ENCODE measurements around the gene STK40. TPM values are rescaled to one million over a fixed set of nuclear protein-coding genes. Genes with fewer than 3 reads are reported as not detected.
A peak's percentile ranks its signal among the peaks of the same experiment; 100 is the strongest.

STK40 gene
- total RNA-seq, 1 experiment from 2014 or later: 21.4 TPM

GRCh38 chr1:36398370-36398977 is 12.8 kb upstream of the STK40 start:
- DNase-seq (ENCODE audit: low read depth): no peak

GRCh38 chr1:36397378-36398230 is 11.9 kb upstream of the STK40 start, which contains the start of gene LSM10:
Gene LSM10, minus strand, starts transcription at chr1:36397908. Its CDS starts 3,779 bp downstream, at chr1:36394129.
- DNase-seq (ENCODE audit: low read depth): peak; percentile 95

GRCh38 chr1:36397083-36397377 is 11.3 kb upstream of the STK40 start:
- DNase-seq (ENCODE audit: low read depth): no peak

GRCh38 chr1:36396359-36396758 is 10.6 kb upstream of the STK40 start:
- no peak for DNase-seq (ENCODE audit: low read depth)

GRCh38 chr1:36393686-36394085 is 8.0 kb upstream of the STK40 start:
- no peak for DNase-seq (ENCODE audit: low read depth)

GRCh38 chr1:36392836-36393235 is 7.1 kb upstream of the STK40 start:
- DNase-seq (ENCODE audit: low read depth): no peak

- no peak for DNase-seq (ENCODE audit: low read depth)
Measured at GRCh38 chr1:36391271-36391670, 5.5 kb upstream of the STK40 start.

GRCh38 chr1:36390411-36390810 is 4.7 kb upstream of the STK40 start:
- DNase-seq (ENCODE audit: low read depth): no peak

GRCh38 chr1:36389999-36390398 is 4.3 kb upstream of the STK40 start:
- DNase-seq (ENCODE audit: low read depth): no peak

GRCh38 chr1:36389261-36389660 is 3.5 kb upstream of the STK40 start:
- DNase-seq (ENCODE audit: low read depth): no peak

GRCh38 chr1:36387141-36387949 is 1.6 kb upstream of the STK40 start:
- peak; percentile 90 for DNase-seq (ENCODE audit: low read depth)

- DNase-seq (ENCODE audit: low read depth): peak; percentile 100
Measured at GRCh38 chr1:36386265-36387140, 779 bp upstream of the STK40 start.

- DNase-seq (ENCODE audit: low read depth): peak; percentile 68
Measured at GRCh38 chr1:36384542-36385409, 948 bp downstream of the STK40 start.

- DNase-seq (ENCODE audit: low read depth): no peak
Measured at GRCh38 chr1:36383240-36383639, 2.5 kb downstream of the STK40 start.

GRCh38 chr1:36382669-36383068 is 3.1 kb downstream of the STK40 start:
- no peak for DNase-seq (ENCODE audit: low read depth)

GRCh38 chr1:36382231-36382630 is 3.5 kb downstream of the STK40 start:
- no peak for DNase-seq (ENCODE audit: low read depth)

- no peak for DNase-seq (ENCODE audit: low read depth)
Measured at GRCh38 chr1:36381405-36381804, 4.3 kb downstream of the STK40 start.

GRCh38 chr1:36380782-36381181 is 4.9 kb downstream of the STK40 start:
- no peak for DNase-seq (ENCODE audit: low read depth)

GRCh38 chr1:36380143-36380619 is 5.5 kb downstream of the STK40 start:
- no peak for DNase-seq (ENCODE audit: low read depth)

GRCh38 chr1:36377791-36378492 is 7.8 kb downstream of the STK40 start:
- no peak for DNase-seq (ENCODE audit: low read depth)

Data from M059J (cell line).